COLO829 (cell line): ENCODE measurements around the gene MAD1L1.

Experiments used
- DNase-seq: peaks from one replicate; pipeline ENCODE4 v3.0.0; 2012; ENCODE audit warnings: low spot score

The MAD1L1 gene

DNA sequence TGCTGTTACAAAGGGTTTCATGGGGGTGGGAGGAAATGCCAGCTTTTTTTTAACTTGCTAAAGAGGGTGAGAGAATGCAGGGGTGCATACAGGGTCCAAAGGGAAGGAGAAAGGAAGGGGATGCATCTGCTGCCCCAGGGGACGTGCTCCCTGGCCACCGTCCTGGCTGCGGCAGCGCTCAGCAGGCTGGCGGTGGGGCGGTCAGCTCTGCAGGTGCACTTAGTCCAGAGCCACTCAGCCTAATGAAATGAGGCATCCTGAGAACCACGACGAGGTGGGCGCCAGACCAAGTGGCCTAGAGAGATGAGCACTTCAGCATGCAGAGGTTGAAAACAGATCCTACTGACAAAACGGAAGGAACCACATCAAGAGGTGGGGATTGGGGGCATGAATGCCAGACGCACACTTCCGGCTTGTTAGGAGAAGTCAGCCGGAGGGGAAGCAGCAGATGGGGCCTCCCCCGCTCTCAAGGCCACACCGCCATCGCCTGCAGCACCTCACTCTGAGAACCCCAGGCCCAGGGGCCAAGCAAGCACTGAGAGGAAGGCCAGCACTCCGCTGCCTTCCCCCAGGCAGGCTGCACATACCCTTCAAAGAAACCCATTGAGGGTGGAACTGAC lies 94.5 kb downstream of the MAD1L1 start:
- DNase-seq = no peak

DNA sequence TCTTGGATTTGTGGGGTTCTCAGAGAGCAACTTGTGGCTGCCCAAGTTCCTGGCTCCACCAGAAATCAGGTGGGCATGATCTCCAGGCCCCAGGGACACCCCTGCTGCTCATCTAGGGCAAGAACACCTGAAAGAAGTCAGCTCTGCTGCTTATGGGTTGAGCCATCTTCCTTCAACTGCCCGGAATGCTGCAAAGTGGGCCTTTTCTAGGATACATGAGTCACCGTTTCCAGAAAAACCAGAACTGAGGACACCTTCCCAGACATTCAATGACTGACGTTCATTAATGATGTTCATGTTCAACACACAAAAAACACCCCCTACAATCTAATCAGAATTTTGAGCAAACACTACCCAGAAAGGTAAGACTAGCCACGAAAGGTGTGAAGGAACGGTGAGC lies 98.0 kb downstream of the MAD1L1 start:
- DNase-seq = no peak

DNA sequence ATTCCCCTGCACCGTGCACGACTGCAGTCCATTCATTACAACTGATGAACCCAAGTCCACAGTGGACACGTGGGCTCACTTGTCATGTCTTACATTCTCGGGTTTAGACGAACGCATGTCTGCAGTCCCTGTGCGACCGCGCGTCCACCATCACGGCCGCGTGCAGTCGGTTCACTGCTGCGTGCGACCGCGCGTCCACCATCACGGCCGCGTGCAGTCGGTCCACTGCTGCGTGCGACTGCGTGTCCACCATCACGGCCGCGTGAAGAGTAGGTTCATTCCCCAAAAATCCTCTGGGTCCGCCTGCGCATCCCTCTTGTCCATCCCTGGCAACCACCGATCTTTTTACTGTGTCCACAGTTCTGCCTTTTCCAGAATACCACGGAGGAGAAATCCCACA lies 100.5 kb downstream of the MAD1L1 start:
- DNase-seq = no peak

DNA sequence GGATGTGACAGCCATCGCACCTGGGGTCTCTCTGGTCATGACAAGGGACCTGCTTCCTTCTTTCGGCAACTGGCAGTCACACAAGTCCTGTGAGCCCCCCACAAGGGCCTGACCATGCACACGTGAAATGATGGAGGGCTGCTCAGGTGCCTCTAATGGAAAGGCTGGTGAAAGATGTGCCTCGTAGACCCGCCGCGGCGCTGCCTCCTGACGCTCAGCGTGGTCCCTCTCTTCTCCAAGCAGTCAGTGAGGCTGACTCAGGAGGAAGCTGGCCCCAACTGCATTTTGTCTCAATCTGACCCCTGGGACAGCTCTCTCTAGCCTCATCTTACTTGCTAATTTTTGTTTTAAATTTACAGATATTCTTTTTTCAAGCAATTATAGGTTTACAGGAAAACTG lies 100.9 kb downstream of the MAD1L1 start:
- no peak for DNase-seq

DNA sequence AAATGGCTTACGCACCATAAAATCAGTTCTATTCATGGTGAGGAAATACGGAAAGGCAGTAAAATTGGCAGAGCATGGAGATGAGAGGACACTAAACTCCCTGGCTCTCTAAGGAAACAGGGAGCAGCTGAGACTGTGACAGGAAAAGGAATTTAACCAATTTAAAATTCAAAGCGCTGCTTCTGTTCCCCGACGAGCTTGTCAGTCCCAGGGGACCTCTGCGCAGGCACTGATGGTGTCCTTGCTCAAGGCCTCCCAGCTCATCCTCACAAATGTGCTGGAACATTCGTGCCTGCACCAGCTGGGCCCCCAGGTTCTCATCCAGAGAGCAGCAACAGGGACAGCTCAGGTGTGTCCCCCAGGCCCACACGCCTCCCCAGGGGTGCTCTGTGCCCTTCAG lies 101.4 kb downstream of the MAD1L1 start:
- no peak for DNase-seq

DNA sequence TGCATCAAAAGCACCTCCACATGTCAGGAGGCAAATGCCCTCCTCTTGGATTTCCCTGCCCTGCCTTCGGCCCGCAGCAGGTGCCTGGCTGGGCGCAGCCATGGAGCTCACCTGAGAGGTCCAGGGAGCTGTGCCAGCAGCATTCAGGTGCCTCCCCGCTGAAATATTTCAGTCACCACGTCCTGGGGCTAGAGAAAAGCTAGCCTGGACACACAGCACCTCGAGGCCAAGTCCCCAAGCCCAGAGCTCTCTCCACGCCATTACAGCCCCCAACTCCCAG lies 102.7 kb downstream of the MAD1L1 start:
- no peak for DNase-seq

DNA sequence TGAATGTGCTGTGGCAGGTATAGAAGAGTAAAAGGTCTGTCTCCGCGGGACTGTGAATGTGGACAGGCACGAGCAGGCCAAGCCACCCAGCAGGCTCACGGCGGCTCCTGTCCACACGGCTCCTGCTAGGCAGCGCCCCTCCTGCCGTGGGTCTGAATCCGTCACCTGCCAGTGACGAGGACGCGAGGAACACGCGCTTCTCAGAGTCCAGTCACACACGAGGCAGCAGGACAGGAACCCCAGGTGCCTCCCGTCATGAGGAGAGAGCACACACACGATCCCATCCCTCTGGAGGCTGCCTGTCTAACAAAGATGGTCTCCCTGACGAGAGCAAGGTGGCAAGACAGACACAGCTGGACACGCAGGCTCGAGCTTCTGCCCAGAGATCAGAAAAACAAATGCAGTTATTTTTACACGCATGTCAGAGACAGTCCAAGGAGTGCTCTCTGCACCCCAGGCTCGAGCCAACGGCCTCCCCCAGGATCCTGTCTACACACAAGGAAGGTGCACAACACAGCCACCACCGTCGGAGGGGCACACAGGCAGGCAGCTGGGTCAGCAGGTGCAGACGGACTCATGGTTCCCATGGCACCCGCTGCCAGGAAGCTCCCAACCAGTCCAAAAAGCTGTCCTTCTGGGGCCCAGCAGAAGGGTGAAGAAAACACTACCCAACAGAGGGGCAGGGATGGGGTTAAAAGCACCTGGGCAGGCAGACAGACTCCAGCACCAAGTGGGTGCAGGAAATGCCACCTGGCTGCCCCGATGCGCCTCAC lies 103.2 kb downstream of the MAD1L1 start:
- DNase-seq = no peak

DNA sequence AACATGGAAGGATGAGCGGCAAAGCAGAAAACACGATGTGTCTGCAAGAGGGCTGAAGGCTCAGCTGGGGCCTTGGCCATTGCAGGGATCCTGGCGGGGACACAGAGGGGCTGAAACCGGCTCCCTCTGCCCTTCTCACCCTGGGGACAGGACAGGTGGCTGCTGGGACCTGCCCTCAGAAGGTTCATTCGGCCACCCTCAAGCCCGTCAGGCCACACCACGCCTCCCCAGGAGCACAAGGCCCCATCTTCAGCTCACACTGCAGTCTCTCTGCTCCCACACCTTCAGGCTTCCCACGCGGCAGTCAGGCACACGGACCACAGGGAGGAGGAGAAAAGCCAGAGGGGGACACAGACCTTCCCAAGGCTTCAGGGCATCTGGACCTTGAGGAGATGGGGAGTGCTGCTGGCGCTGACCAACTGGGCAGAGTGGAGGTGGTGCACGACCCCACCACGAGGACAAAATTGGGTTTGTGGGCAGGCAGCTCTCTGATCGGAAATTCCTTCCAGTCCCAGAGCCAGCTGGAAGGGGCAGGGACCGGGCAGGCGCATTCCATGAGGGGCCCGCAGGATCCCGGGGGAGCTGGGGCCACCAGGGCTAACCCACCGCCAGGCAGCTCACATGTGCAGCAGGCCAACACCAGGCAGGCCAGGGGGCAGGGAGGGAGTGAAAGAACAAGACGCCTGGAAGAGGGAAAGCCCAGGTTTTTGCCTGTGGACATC lies 104.0 kb downstream of the MAD1L1 start:
- DNase-seq = no peak

DNA sequence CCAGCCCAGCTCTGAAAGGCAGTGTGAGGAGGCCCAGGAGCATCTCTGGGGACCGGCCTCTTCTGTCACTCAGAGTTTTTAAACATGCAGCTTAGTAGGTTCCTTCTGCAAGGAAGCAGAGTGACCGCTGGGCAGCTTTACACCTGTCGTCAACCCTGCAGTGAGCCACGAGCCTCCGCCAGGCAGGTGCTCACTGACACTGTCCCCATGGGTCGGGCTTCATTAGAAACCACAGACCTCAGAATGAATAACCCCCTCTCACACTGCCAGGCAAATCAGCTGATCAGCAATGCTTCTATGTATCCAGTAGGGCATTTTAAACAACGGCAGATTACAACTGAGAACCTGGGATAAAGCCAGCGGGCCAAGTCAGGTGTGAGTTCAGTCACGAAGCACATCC lies 106.1 kb downstream of the MAD1L1 start:
- no peak for DNase-seq

DNA sequence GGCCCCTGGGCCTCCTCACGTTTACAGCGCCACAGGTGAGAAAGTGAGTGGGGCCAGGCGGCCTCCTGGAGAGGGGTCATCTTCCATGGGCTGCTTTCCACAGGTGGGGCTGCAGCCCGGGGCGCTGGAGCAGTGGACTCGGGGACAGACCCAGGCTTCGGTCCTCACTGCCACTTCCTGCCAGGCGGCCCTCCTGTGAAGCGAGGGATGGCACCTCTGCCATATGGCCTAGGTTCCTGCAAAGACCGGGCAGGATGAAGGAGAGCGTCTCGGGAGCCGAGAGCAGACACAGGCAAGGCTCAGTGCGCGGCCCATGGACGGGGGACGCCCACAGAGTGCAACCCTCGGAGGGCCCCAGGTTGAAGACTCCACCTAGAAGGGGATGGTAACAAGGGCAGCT lies 106.8 kb downstream of the MAD1L1 start:
- DNase-seq = no peak

DNA sequence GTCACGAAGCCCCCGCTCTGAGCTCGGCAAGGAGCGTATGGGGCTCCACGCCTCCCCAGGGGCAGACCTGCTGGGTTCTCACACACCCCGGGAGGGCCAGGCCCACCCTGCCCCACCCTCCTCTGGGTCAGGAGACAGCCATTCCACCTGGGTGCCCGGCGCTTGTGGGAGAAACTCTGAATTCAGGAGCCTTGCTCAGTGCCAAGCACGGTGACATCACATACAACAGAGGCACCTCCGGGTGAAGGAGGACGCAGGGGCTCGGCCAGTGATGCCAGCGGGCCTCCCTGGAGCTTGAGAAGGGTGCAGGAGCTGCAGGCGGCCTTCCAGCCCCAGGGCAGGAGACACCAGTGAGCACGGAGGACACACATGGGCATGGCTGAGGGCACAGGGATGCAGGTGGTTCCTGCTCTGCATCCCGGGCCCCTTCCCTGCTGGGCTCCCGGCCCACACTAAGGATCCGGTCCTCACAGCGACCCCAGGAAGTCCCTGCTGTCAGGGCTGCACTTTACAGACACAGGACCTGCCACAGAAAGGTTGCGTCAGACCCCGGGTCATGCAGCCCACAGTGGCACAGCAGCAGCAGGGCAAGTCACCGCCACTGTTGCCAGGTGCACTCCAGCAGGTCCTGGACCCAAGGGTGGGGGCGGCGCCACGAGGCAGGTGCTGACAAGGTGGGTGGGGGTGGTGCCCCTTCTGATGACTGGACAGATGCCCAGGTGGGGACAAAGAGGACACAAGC lies 108.0 kb downstream of the MAD1L1 start:
- no peak for DNase-seq

DNA sequence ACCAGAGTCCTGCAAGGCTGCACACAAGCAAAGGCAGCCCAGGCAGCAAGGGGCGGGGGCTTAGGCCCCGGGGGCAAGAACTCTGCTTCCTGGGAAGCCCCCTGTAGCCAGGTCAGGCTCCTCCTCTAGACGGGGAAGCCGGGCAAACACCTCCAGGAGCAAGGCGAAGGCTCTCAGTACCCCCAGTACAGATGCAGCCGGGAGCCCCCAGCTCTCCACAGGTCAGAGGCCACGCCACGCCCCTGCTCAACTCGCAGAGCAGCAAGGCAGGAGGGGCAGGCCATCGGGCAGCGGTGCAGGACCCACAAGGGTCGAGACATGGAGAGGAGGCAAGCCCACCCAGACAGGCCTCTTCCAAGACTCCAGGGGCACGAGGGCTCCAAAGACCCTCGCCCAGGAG lies 108.8 kb downstream of the MAD1L1 start:
- DNase-seq = no peak

DNA sequence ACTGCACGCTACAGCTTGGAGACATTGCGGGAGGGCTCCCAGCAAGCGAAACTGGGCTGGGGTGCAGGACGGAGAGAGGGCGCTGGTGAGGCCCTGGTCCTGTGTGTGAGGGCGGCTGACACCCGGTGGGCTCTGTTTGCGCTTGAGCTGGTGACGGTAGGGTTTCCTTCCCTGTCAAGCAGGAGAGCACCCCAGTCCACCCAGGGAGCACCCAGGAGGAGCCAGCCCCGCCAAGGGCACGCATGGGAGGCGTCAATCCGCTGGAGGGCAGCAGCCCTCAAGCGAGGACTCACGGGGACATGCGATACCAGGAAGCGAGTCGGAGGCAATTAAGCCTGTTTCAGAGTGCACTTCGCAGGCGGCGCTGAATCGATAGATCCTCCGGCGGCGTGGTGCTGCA lies 109.4 kb downstream of the MAD1L1 start:
- no peak for DNase-seq

DNA sequence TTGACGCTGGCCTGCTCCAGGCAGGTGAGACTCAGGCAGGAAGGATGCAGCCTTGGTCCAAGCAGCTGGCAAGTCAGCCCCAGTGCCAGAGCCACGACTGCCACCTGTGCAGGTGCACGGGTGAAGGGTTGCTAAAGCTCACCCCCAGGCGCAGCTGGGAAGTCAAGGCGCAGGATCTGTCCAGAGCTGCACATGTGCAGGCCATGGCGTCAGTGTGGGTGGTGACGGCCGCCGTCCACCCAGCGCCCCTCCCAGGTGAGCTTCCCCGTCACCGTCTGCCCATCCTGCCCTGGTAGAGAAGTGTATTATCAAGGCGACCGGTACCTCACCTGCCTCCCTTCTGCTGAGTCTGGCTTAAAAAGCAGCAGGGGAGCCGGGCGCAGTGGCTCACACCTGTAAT lies 110.1 kb downstream of the MAD1L1 start:
- no peak for DNase-seq

DNA sequence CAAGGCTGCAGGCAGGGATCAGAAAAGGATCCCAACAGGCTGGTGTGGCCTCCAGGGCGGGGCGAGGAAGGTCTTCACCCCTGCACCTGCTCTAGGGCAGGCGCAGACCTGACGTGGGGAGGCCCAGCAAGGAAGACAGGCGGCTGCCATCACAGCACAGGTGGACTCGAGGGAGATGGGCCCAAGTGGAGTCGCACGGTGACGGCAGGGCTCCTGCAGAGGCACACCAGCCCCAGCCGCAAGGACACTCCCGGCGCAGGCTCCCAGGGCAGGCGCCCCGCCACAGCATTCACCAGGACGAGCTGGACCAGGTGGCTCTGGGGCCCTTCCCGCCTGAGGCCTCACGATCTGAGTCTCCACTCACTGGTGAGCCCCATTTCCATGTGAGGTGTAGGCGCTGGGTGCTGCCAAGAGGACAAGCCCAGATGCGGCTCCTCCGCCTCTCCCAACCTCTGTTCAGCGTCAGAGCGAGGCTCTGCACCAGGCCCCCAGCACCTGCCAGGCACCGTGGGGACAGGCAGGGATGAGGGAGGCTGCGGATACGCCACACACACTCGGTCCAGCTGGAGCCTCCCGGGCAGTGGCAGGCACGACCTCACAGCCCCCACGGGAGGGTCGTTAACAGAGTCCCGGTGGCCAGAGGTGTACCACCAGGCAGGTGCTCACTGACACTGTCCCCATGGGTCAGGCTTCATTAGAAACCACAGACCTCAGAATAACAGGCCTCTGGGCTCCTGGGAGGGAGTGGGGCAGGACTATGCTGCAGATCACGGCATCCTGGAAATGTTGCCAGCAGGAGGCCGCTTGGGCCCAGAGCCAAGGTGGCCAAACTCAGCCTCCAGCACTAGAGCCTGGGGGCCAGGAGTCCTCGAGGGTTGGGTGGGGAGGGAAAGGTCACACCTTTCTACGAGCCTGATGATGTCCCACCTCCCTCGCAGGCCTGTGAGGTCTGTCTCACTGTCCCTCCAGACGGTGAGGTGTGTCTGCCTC lies 111.6 kb downstream of the MAD1L1 start:
- DNase-seq = no peak

DNA sequence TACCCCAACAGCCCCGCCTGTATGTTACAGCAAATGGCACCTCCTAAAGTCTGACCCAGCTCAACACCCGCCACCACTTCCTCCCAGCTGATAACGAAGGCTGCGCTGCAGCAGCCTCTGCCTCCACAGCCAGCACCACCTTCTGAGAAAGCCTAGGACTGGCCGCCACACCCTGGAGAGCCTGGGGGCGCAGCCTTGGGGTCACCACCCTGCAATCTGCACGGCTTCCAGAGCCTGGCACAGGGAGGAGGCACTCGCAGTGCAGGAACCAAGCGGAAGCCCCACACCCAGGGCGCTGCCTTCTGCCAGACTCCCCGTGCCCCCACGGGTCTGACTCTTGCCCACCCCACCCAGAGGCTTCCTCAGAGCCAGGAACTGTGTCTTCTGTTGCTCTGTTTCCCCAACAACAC lies 112.5 kb downstream of the MAD1L1 start:
- DNase-seq = no peak

DNA sequence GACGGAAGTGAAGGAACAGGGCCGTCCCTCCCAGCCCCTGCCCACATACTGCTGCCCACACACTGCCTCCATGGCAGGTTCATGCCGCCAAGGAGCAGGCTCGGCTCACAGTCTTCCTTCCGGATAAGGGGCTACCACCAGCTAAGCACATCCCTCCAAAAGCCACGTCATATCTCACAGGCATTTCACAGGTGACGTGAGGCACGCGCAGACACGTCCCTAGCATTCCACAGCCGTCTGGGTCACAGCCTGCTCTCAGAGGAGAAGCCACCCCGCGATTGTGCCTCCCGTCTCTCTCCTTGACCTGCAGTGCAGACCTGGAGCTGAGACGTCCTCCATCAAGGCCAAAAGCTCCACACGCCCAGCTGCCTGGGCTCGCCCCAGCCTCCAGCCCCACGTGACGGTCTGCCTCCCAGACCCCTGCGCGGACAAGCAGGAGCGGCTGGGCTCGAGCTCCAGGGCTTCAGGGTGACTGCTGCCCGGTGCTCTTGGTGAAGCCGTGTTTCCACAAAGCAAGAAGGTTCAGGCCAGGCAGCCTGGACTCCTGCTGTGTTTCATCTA lies 114.0 kb downstream of the MAD1L1 start:
- no peak for DNase-seq

DNA sequence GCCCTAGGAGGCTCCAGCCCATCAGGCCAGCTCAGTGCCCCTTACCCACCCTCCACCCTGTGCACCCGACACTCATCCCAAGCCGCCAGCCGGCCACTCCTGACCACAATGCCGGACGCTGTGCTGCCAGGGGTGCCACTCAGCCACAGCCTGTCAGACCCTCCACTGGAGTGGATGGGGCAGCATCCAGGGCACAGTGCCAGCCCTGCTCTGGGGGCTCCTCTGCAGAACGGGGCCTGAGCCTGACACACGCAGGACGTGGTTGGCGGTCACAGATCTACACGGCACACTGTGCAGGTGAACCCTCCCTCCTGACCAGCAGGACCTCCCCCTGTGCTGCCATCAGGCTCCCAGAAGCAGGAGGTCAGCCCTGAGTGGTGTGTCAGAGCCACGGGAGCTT lies 114.7 kb downstream of the MAD1L1 start:
- DNase-seq = no peak

DNA sequence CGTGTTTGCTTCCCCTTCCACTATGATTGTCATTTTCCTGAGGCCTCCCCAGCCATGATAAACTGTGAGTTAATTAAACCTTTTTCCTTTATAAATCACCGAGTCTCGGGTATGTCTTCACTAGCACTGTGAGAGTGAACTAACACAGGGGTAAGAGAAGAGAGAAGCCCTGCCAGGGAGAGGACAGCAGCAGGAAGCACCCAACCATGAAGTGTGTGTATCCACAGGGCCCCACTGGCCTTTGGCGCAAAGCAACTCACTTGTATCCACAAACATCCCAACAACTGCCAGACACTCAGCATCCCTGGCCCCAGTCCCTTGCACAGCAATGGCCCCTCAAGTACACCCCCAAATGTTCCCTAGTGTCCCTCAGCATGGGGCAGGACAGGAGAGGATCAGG lies 115.1 kb downstream of the MAD1L1 start:
- DNase-seq = no peak

DNA sequence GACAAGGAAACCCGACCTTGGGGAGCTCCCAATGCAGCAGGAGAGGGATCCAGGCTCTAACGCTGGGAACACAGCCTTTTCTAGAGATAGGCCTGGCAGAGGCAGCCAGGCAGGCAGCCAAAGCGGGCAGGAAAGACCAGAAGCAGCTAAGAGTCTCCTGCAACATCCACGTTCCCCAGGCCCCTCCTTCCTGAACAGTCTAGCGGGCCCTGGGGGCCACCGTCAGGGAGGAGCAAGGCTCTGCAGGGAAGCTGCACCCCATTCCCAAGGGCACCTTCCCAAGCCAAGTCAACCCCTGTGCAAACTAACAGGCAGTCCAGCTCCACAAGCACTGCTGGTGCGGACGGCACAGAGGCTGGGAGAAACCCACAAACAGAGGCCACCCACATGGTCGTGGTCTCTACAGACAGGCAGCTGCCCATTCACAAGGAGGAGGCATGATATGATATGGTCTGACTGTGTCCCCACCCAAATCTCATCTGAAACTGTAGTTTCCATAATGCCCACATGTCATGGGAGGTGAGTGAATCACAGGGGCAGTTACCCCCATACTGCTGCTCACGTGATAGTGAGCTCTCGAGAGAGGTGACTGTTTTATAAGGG lies 115.7 kb downstream of the MAD1L1 start:
- DNase-seq = no peak

DNA sequence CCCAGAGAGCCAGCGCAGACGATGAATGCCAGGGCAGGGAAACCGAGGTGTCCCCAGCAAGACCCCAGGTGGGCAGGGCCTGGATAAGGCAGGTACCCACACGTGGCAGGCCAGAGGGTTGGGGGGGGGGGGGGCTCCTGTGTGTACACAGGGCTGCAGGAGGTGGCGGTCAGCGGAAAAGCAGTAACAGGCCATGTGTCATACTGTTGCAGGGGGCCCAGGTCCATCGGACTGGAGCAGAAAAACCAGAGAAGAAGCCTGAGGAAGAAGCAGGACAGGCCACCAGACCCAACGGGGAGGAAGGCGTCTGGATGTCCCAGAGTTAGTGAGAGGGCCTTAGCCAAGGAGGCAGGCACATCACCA lies 116.3 kb downstream of the MAD1L1 start:
- no peak for DNase-seq
